HG03469 (cell line): ENCODE data around the gene OR2T2.
"Not testable (repeated sequence)": the region's sequence is repeated elsewhere in the genome, so short reads cannot be mapped to it uniquely, and the experiment has no call there.

Experiments
- ATAC-seq: cut with Tn5 transposase; IDR thresholded peaks from one replicate; pipeline ENCODE4 v1.9.1; 2021; ENCODE audit warnings: mild to moderate bottlenecking, moderate library complexity, moderate number of reproducible peaks; ENCODE audit not compliant: unreplicated experiment

OR2T2 gene

GRCh38 chr1:248449821-248450465, 4.5 kb downstream of the OR2T2 start:
- ATAC-seq: not testable (repeated sequence)

- peak; percentile 57 for ATAC-seq
These were observed 5.2 kb downstream of the OR2T2 start for GRCh38 chr1:248450466-248451145.

GRCh38 chr1:248453619-248454018, 8.2 kb downstream of the OR2T2 start:
- not testable (repeated sequence) for ATAC-seq

- ATAC-seq: not testable (repeated sequence)
These were observed 9.6 kb downstream of the OR2T2 start for GRCh38 chr1:248455045-248455444.

GRCh38 chr1:248456635-248457034, 11.2 kb downstream of the OR2T2 start:
- ATAC-seq: not testable (repeated sequence)

GRCh38 chr1:248459117-248459516, 13.7 kb downstream of the OR2T2 start:
- not testable (repeated sequence) for ATAC-seq

GRCh38 chr1:248471154-248471553, 25.7 kb downstream of the OR2T2 start:
- no peak for ATAC-seq

GRCh38 chr1:248472111-248472510, 26.7 kb downstream of the OR2T2 start:
- ATAC-seq: not testable (repeated sequence)

- ATAC-seq: not testable (repeated sequence)
These were observed 27.6 kb downstream of the OR2T2 start, which contains the start of gene OR2T3 for GRCh38 chr1:248473051-248473450. OR2T3 (plus strand) TSS chr1:248473351; CDS start chr1:248473351, 0 bp downstream.

- not testable (repeated sequence) for ATAC-seq
These were observed 30.2 kb downstream of the OR2T2 start for GRCh38 chr1:248475660-248476059.

- peak; percentile 84 for ATAC-seq
These were observed 36.5 kb downstream of the OR2T2 start for GRCh38 chr1:248481686-248482579.

- ATAC-seq: not testable (repeated sequence)
These were observed 42.9 kb downstream of the OR2T2 start, which contains the start of gene OR2T5 for GRCh38 chr1:248488289-248488688. OR2T5 (plus strand) TSS chr1:248488589; CDS start chr1:248488589, 0 bp downstream.

GRCh38 chr1:248496661-248497060, 51.2 kb downstream of the OR2T2 start:
- not testable (repeated sequence) for ATAC-seq

- not testable (repeated sequence) for ATAC-seq
These were observed 55.0 kb downstream of the OR2T2 start for GRCh38 chr1:248500305-248501035.
